GM03348 (cell line): ENCODE results near the gene LIG4.

ENCODE experiments used
- DNase-seq: peaks from one replicate; pipeline ENCODE4 v3.0.0; 2012; ENCODE audit warnings: low spot score

LIG4 gene

GRCh38 chr13:108194435-108194936 lies 20.9 kb downstream of the LIG4 start:
- no peak for DNase-seq

GRCh38 chr13:108193806-108194205 lies 21.5 kb downstream of the LIG4 start:
- no peak for DNase-seq

- no peak for DNase-seq
Observed at GRCh38 chr13:108190897-108191296, 24.4 kb downstream of the LIG4 start.

- DNase-seq, result no peak
Observed at GRCh38 chr13:108188260-108188659, 27.1 kb downstream of the LIG4 start.

GRCh38 chr13:108185223-108185622 lies 30.1 kb downstream of the LIG4 start:
- DNase-seq, result no peak

- DNase-seq, result no peak
Observed at GRCh38 chr13:108182652-108183051, 32.7 kb downstream of the LIG4 start.

- no peak for DNase-seq
Observed at GRCh38 chr13:108178078-108178477, 37.3 kb downstream of the LIG4 start.

- DNase-seq, result peak; percentile 42
Observed at GRCh38 chr13:108176685-108177274, 38.6 kb downstream of the LIG4 start.

GRCh38 chr13:108168929-108169328 lies 46.4 kb downstream of the LIG4 start:
- DNase-seq, result no peak

GRCh38 chr13:108166078-108166477 lies 49.3 kb downstream of the LIG4 start:
- DNase-seq, result no peak

- DNase-seq, result no peak
Observed at GRCh38 chr13:108158746-108159145, 56.6 kb downstream of the LIG4 start.
